Measurements from ENCODE around the gene IGSF10.
"Not testable (repeated sequence)": the region's sequence is repeated elsewhere in the genome, so short reads cannot be mapped to it uniquely, and the experiment has no call there.

IGSF10 gene

DNA sequence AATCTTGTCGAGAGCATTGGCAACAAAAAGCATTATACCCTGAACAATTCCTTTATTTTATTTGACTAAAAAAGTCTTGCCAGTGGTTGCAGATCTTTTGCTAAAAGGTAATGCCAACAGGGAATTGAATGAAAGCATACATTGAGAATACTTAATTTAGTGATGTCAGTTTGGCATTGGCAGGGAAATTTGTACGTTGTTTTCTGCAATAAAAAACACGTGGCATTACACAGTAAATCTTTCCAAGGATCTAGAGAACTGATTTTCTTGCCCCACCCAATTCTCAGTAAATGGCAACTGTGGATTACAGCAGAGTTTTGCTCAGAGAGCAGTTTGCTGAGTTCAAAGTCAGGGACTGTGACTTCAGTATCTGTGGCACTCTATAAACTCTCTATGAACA lies 38.3 kb upstream of the IGSF10 start:
- DNase-seq (ENCODE audit: low read depth): no peak
- TF ChIP-seq, protein P1, sequence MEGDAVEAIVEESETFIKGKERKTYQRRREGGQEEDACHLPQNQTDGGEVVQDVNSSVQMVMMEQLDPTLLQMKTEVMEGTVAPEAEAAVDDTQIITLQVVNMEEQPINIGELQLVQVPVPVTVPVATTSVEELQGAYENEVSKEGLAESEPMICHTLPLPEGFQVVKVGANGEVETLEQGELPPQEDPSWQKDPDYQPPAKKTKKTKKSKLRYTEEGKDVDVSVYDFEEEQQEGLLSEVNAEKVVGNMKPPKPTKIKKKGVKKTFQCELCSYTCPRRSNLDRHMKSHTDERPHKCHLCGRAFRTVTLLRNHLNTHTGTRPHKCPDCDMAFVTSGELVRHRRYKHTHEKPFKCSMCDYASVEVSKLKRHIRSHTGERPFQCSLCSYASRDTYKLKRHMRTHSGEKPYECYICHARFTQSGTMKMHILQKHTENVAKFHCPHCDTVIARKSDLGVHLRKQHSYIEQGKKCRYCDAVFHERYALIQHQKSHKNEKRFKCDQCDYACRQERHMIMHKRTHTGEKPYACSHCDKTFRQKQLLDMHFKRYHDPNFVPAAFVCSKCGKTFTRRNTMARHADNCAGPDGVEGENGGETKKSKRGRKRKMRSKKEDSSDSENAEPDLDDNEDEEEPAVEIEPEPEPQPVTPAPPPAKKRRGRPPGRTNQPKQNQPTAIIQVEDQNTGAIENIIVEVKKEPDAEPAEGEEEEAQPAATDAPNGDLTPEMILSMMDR (IDR thresholded peaks at IDR 0.05; ENCODE audit: low read depth, low read length): no peak
- TF ChIP-seq, protein P2, sequence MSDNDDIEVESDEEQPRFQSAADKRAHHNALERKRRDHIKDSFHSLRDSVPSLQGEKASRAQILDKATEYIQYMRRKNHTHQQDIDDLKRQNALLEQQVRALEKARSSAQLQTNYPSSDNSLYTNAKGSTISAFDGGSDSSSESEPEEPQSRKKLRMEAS (IDR thresholded peaks at IDR 0.05; ENCODE audit: low read depth, low read length): no peak
- TF ChIP-seq POLR2A (IDR thresholded peaks at IDR 0.05; ENCODE audit: extremely low read depth, insufficient read length) (no peak), MYC (IDR thresholded peaks at IDR 0.05; ENCODE audit: low read depth, low read length) (no peak)
- H3K4me3 ChIP-seq (ENCODE audit: low read depth, low read length): no peak overlapping the region

DNA sequence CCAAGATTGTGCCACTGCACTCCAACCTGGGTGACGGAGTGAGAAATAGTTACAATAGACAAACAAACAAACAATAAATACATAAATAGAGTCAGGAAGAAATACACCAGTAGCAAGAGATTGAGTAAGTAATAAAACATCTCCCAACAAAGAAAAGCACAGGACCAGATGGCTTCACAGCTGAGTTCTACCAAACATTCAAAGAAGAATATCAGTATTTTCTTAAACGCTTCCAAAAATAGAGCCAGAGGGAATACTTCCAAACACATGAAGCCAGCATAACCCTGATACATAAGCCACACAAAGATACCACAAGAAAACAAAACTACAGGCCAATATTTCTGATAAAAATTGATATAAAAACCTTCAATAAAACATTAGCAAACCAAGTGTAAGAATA lies 30.7 kb upstream of the IGSF10 start:
- TF ChIP-seq, protein P1 (IDR thresholded peaks at IDR 0.05; ENCODE audit: low read depth, low read length): no peak
- TF ChIP-seq, protein P2 (IDR thresholded peaks at IDR 0.05; ENCODE audit: low read depth, low read length): no peak
- TF ChIP-seq MYC (IDR thresholded peaks at IDR 0.05; ENCODE audit: low read depth, low read length) (no peak), POLR2A (IDR thresholded peaks at IDR 0.05; ENCODE audit: extremely low read depth, insufficient read length) (no peak)
- no peak overlapping the region for H3K4me3 ChIP-seq (ENCODE audit: low read depth, low read length)
- no peak for DNase-seq (ENCODE audit: low read depth)

DNA sequence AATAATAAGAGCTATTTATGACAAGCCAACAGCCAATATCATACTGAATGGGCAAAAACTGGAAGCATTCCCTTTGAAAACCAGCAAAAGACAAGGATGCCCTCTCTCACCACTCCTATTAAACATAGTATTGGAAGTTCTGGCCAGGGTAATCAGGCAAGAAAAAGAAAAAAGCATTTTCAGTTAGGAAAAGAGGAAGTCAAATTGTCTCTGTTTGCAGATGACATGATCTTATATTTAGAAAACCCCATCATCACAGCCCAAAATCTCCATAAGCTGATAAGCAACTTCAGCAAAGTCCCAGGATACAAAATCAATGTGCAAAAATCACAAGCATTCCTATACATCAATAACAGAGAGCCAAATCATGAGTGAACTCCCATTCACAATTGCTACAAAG lies 27.0 kb upstream of the IGSF10 start:
- not testable (repeated sequence) for H3K4me3 ChIP-seq (ENCODE audit: low read depth, low read length); DNase-seq (ENCODE audit: low read depth)

DNA sequence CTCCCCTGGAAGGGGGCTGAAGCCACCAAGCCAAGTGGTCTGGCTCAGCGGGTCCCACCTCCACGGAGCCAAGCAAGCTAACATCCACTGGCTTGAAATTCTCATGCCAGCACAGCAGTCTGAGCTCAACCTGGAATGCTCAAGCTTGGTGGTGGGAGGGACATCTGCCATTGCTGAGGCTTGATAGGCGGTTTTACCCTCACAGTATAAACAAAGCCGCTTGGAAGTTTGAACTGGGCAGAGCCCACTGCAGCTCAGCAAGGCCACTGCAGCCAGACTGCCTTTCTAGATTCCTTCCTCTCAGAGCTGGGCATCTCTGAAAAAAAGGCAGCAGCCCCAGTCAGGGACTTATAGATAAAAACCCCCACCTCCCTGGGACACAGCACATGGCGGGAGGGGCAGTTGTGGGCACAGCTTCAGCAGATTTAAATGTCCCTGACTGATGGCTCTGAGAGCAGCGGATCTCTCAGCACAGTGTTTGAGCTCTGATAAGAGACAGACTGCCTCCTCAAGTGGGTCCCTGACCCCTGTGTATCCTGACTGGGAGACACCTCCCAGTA lies 23.2 kb upstream of the IGSF10 start:
- DNase-seq (ENCODE audit: low read depth): no peak
- TF ChIP-seq, protein P2 (IDR thresholded peaks at IDR 0.05; ENCODE audit: low read depth, low read length): no peak
- no peak for TF ChIP-seq MYC (IDR thresholded peaks at IDR 0.05; ENCODE audit: low read depth, low read length)
- TF ChIP-seq, protein P1 (IDR thresholded peaks at IDR 0.05; ENCODE audit: low read depth, low read length): no peak
- TF ChIP-seq POLR2A (IDR thresholded peaks at IDR 0.05; ENCODE audit: extremely low read depth, insufficient read length): no peak
- no peak overlapping the region for H3K4me3 ChIP-seq (ENCODE audit: low read depth, low read length)

DNA sequence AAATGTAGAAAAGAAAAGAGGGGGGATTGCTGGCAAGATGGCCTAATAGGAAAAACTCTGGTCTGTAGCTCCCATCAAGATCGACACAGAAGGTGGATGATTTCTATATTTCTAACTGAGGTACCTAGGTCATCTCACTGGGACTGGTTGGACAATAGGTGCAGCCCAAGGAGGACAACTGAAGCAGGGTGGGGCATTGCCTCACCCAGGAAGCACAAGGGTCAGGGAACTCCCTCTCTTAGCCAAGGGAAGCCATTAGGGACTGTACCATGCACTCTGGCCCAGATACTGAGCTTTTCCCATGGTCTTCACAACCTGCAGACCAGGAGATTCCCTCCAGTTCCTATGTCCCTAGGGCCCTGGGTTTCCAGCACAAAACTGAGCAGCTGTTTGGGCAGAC lies 22.6 kb upstream of the IGSF10 start:
- no peak for DNase-seq (ENCODE audit: low read depth)
- no peak overlapping the region for H3K4me3 ChIP-seq (ENCODE audit: low read depth, low read length)
- TF ChIP-seq, protein P1 (IDR thresholded peaks at IDR 0.05; ENCODE audit: low read depth, low read length): no peak
- TF ChIP-seq, protein P2 (IDR thresholded peaks at IDR 0.05; ENCODE audit: low read depth, low read length): no peak
- TF ChIP-seq POLR2A (IDR thresholded peaks at IDR 0.05; ENCODE audit: extremely low read depth, insufficient read length): no peak

DNA sequence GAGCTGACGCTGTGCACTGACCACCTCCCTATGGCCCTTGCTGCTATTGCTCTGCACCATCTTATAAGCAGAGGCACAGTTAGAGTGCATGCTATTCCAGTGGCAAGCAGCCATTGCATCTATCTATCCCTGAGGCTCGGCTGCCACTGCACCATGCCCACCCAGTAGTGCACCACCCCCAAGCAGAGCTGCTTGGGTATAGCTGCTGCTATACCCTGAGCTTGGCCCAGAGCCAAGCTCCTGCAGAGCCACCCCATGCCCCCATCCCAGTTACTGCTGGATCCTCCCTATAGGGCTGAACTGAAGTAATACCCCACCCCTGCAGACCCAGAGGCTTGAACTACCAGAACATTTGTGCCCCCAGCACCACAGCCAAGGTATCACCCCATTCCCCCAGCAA lies 19.6 kb upstream of the IGSF10 start:
- no peak for TF ChIP-seq POLR2A (IDR thresholded peaks at IDR 0.05; ENCODE audit: extremely low read depth, insufficient read length)
- TF ChIP-seq, protein P2 (IDR thresholded peaks at IDR 0.05; ENCODE audit: low read depth, low read length): no peak
- TF ChIP-seq, protein P1 (IDR thresholded peaks at IDR 0.05; ENCODE audit: low read depth, low read length): no peak
- no peak for TF ChIP-seq MYC (IDR thresholded peaks at IDR 0.05; ENCODE audit: low read depth, low read length)

More for the DNA sequence above, 19.6 kb upstream of the IGSF10 start:
- no peak for DNase-seq (ENCODE audit: low read depth)
- no peak overlapping the region for H3K4me3 ChIP-seq (ENCODE audit: low read depth, low read length)

Data from NB4 (cell line).